Suprapubic skin (tissue), 3 donors: Measurements from ENCODE around the gene CSNK1G2.

Experiments
- CTCF ChIP-seq, 2 donors: fragments of 200-600 bp in 1 of 2; fragments of 450-650 bp in 1 of 2; sonication (generic) in 1 of 2; IDR thresholded peaks; one replicate each; pipeline ENCODE4 v1.5.1; 2016 to 2019; ENCODE audit warnings: antibody characterized with exemption in 2 of 2, mild to moderate bottlenecking in 1 of 2, moderate library complexity in 1 of 2
- POLR2A ChIP-seq, 2 donors: fragments of 450-650 bp; IDR thresholded peaks; one replicate each; pipeline ENCODE4 v1.6.1; 2017; ENCODE audit warnings: antibody characterized with exemption in 2 of 2, mild to moderate bottlenecking in 2 of 2, moderate library complexity in 2 of 2

GRCh38 chr19:1932395-1932794 is 8.6 kb upstream of the CSNK1G2 start:
- TF ChIP-seq CTCF (IDR thresholded peaks at IDR 0.05) (no peak), POLR2A (IDR thresholded peaks at IDR 0.05) (no peak)
